HepG2 (cell line): ENCODE data around the gene CLK4. TPM values are rescaled to one million over a fixed set of nuclear protein-coding genes. Genes with fewer than 3 reads are reported as not detected.
A peak's percentile ranks its signal among the peaks of the same experiment; 100 is the strongest.

ENCODE experiments used
- DR1 ChIP-seq: sonication (generic); formaldehyde crosslinking; IDR thresholded peaks from 2 replicates; pipeline ENCODE4 v1.8.0; 2021; ENCODE audit warnings: mild to moderate bottlenecking, missing genetic modification reagents, inconsistent platforms
- HNF1B ChIP-seq: sonication (generic); formaldehyde crosslinking; IDR thresholded peaks from 2 replicates; pipeline ENCODE4 v1.5.1; 2020; ENCODE audit warnings: mild to moderate bottlenecking, moderate library complexity, missing genetic modification reagents
- JARID2 ChIP-seq: sonication (generic); formaldehyde crosslinking; IDR thresholded peaks from 2 replicates; pipeline ENCODE4 v1.8.1; 2023; ENCODE audit warnings: missing genetic modification reagents, inconsistent platforms; ENCODE audit not compliant: insufficient replicate concordance
- MXD4 ChIP-seq: IDR thresholded peaks from 2 replicates; pipeline ENCODE4 v1.6.1; 2016; ENCODE audit warnings: mild to moderate bottlenecking, missing biosample characterization, missing genetic modification reagents
- NCOA5 ChIP-seq: sonication (generic); formaldehyde crosslinking; IDR thresholded peaks from 2 replicates; pipeline ENCODE4 v1.4.0; 2020; ENCODE audit warnings: missing genetic modification reagents
- NFIB ChIP-seq: sonication (generic); formaldehyde crosslinking; IDR thresholded peaks from 2 replicates; pipeline ENCODE4 v1.9.0; 2021; ENCODE audit warnings: missing genetic modification reagents, mild to moderate bottlenecking, borderline replicate concordance
- PAWR ChIP-seq: sonication (generic); formaldehyde crosslinking; IDR thresholded peaks from 2 replicates; pipeline ENCODE4 v1.4.0; 2020; ENCODE audit warnings: missing genetic modification reagents, mild to moderate bottlenecking, borderline replicate concordance
- PRMT3 ChIP-seq: sonication (generic); formaldehyde crosslinking; IDR thresholded peaks from 2 replicates; pipeline ENCODE4 v1.8.1; 2022; ENCODE audit warnings: low read depth, mild to moderate bottlenecking, moderate library complexity, missing genetic modification reagents, borderline replicate concordance
- SYNCRIP ChIP-seq: fragments of 200-400 bp; formaldehyde crosslinking; IDR thresholded peaks from 2 replicates; pipeline ENCODE4 v1.6.1; 2018; ENCODE audit warnings: mild to moderate bottlenecking, low read depth, low read length; ENCODE audit not compliant: insufficient read depth
- TBP ChIP-seq: sonication (generic); formaldehyde crosslinking; IDR thresholded peaks from 2 replicates; pipeline ENCODE4 v1.5.0; 2020; ENCODE audit warnings: missing genetic modification reagents
- TCF12 ChIP-seq, 2 experiments: fragments of 450-650 bp in 1 of 2; sonication (generic) in 1 of 2; formaldehyde crosslinking in 1 of 2; IDR thresholded peaks; 2 replicates each; pipeline versions ENCODE4 v1.6.1 to v1.8.0; 2017 to 2022; ENCODE audit warnings: antibody characterized with exemption in 1 of 2, mild to moderate bottlenecking in 1 of 2, missing genetic modification reagents in 1 of 2, moderate library complexity in 1 of 2
- ZNF225 ChIP-seq: sonication (generic); formaldehyde crosslinking; IDR thresholded peaks from 2 replicates; pipeline ENCODE4 v1.4.0; 2020; ENCODE audit warnings: mild to moderate bottlenecking, missing genetic modification reagents
- ZNF281 ChIP-seq: sonication (generic); formaldehyde crosslinking; IDR thresholded peaks from 2 replicates; pipeline ENCODE4 v1.4.0; 2020; ENCODE audit warnings: missing genetic modification reagents, borderline replicate concordance
- ZNF484 ChIP-seq: sonication (generic); formaldehyde crosslinking; IDR thresholded peaks from 2 replicates; pipeline ENCODE4 v1.5.1; 2020; ENCODE audit warnings: mild to moderate bottlenecking, low read depth, missing genetic modification reagents, borderline replicate concordance
- ZNF746 ChIP-seq: sonication (generic); formaldehyde crosslinking; IDR thresholded peaks from 2 replicates; pipeline ENCODE4 v1.8.0; 2022; ENCODE audit warnings: mild to moderate bottlenecking, missing genetic modification reagents
- ZNF891 ChIP-seq: sonication (generic); formaldehyde crosslinking; IDR thresholded peaks from 2 replicates; pipeline ENCODE4 v1.5.0; 2020; ENCODE audit warnings: mild to moderate bottlenecking, missing genetic modification reagents
- polyA plus RNA-seq, 8 experiments: library from polyadenylated mRNA; depleted of rRNA in 3 of 8; stranded (reverse) in 7 of 8; unstranded in 1 of 8; fragments of >200 nt; fragmentation: Illumina TruSeq in 4 of 8; extraction: Trizol in 4 of 8; gene quantifications; 2 replicates each; pipeline versions ENCODE4 v1.2.1 to v1.2.3, GENCODE V29; 2011 to 2016; ENCODE audit warnings: low read depth in 4 of 8, missing spikeins in 1 of 8, mixed read lengths in 1 of 8; ENCODE audit not compliant: insufficient read depth in 1 of 8
- total RNA-seq, 5 experiments: library from RNA; depleted of rRNA; stranded (reverse); fragments of >200 nt; fragmentation: Illumina TruSeq; extraction: Trizol; gene quantifications; 2 replicates each; pipeline ENCODE4 v1.2.3, GENCODE V29; 2016; ENCODE audit warnings: low read depth in 1 of 5
- TF ChIP-seq, protein P1 (sequence below): sonication (generic); formaldehyde crosslinking; IDR thresholded peaks from 2 replicates; pipeline ENCODE4 v1.8.0; 2022; ENCODE audit warnings: missing genetic modification reagents, low read depth, mild to moderate bottlenecking, borderline replicate concordance
- TF ChIP-seq, protein P2 (sequence below): sonication (generic); formaldehyde crosslinking; IDR thresholded peaks from 2 replicates; pipeline ENCODE4 v1.8.0; 2022; ENCODE audit warnings: missing genetic modification reagents, mild to moderate bottlenecking, moderate library complexity, borderline replicate concordance
- TF ChIP-seq, protein P3 (sequence below): sonication (generic); formaldehyde crosslinking; IDR thresholded peaks from 2 replicates; pipeline ENCODE4 v1.4.0; 2020; ENCODE audit warnings: missing genetic modification reagents

The CLK4 gene
- total and polyA plus RNA-seq, 2 of the 13 experiments (the other 11 are each of a cell fraction or from before 2014, with no cell fraction given): 17.7 to 18.4 TPM

- TF ChIP-seq TCF12 (IDR thresholded peaks at IDR 0.05): no peak
- TF ChIP-seq TCF12 (CRISPR knock-in tag; IDR thresholded peaks at IDR 0.05): no peak
- no peak for TF ChIP-seq PAWR (CRISPR knock-in tag)
- TF ChIP-seq TBP (CRISPR knock-in tag): no peak
- TF ChIP-seq NFIB (CRISPR knock-in tag): no peak
- TF ChIP-seq ZNF484 (CRISPR knock-in tag): no peak
- TF ChIP-seq DR1 (CRISPR knock-in tag): no peak
- TF ChIP-seq, protein P1, sequence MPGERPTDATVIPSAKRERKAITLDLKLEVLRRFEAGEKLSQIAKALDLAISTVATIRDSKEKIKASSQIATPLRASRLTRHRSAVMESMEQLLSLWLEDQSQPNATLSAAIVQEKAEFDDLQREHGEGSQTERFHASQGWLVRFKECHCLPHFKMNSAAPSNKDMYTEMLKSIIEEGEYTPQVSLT: no peak
- TF ChIP-seq, protein P2, sequence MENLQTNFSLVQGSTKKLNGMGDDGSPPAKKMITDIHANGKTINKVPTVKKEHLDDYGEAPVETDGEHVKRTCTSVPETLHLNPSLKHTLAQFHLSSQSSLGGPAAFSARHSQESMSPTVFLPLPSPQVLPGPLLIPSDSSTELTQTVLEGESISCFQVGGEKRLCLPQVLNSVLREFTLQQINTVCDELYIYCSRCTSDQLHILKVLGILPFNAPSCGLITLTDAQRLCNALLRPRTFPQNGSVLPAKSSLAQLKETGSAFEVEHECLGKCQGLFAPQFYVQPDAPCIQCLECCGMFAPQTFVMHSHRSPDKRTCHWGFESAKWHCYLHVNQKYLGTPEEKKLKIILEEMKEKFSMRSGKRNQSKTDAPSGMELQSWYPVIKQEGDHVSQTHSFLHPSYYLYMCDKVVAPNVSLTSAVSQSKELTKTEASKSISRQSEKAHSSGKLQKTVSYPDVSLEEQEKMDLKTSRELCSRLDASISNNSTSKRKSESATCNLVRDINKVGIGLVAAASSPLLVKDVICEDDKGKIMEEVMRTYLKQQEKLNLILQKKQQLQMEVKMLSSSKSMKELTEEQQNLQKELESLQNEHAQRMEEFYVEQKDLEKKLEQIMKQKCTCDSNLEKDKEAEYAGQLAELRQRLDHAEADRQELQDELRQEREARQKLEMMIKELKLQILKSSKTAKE (CRISPR knock-in tag): 0 out of 2 replicates have a peak, but pooled peaks have one; percentile 18
- TF ChIP-seq ZNF225 (CRISPR knock-in tag): peak; percentile 80; the same call in 1 of the 2 replicates
- no peak for TF ChIP-seq NCOA5 (CRISPR knock-in tag)
- no peak; the same call in 1 of the 2 replicates for TF ChIP-seq ZNF746 (CRISPR knock-in tag)
- peak; percentile 7; the same call in 1 of the 2 replicates for TF ChIP-seq ZNF281 (CRISPR knock-in tag)
- 0 out of 2 replicates have a peak, but pooled peaks have one; percentile 57 for TF ChIP-seq MXD4 (CRISPR knock-in tag)
- no peak for TF ChIP-seq JARID2 (CRISPR knock-in tag)
- no peak for TF ChIP-seq SYNCRIP
- peak; percentile 62; the same call in 1 of the 2 replicates for TF ChIP-seq ZNF891
- no peak for TF ChIP-seq PRMT3 (CRISPR knock-in tag)
- peak; percentile 33 for TF ChIP-seq HNF1B (CRISPR knock-in tag)
- TF ChIP-seq, protein P3, sequence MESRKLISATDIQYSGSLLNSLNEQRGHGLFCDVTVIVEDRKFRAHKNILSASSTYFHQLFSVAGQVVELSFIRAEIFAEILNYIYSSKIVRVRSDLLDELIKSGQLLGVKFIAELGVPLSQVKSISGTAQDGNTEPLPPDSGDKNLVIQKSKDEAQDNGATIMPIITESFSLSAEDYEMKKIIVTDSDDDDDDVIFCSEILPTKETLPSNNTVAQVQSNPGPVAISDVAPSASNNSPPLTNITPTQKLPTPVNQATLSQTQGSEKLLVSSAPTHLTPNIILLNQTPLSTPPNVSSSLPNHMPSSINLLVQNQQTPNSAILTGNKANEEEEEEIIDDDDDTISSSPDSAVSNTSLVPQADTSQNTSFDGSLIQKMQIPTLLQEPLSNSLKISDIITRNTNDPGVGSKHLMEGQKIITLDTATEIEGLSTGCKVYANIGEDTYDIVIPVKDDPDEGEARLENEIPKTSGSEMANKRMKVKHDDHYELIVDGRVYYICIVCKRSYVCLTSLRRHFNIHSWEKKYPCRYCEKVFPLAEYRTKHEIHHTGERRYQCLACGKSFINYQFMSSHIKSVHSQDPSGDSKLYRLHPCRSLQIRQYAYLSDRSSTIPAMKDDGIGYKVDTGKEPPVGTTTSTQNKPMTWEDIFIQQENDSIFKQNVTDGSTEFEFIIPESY (CRISPR knock-in tag): no peak
Measured at GRCh38 chr5:178626484-178627258, at the start of gene CLK4 (continued).
